ENCODE data around the gene RPRD2. TPM values are rescaled to one million over a fixed set of nuclear protein-coding genes. Genes with fewer than 3 reads are reported as not detected.
A peak's percentile ranks its signal among the peaks of the same experiment; 100 is the strongest.

The RPRD2 gene
- total RNA-seq, 1 donor from 2014 or later = 26.0 TPM

- Histone ChIP-seq H3K4me1 (ENCODE audit: insufficient read depth, low read length) (no peaks in the 10 kb centered on the region), H4K20me1 (ENCODE audit: insufficient read depth, low read length) (no peaks in the 10 kb centered on the region), H3K9ac (ENCODE audit: low read length) (no peak overlapping the region), H3K4me3 (ENCODE audit: insufficient read depth, low read depth, low read length) (no peak overlapping the region), H3K79me2 (ENCODE audit: insufficient read depth, low read length) (no peaks in the 10 kb centered on the region), H3K27me3 (ENCODE audit: insufficient read depth, low read length) (no peaks in the 10 kb centered on the region), H2AFZ (ENCODE audit: low read depth, low read length) (no peak overlapping the region), H3K4me2 (ENCODE audit: low read length) (no peak overlapping the region), H3K9me3 (ENCODE audit: insufficient read depth, low read depth, low read length) (no peaks in the 10 kb centered on the region), H3K36me3 (ENCODE audit: insufficient read depth, low read length) (peaks cover 5% of the 10 kb centered on the region), H3K27ac (ENCODE audit: low read depth, low read length) (no peak overlapping the region)
- TF ChIP-seq EZH2 (IDR thresholded peaks at IDR 0.05; ENCODE audit: insufficient read depth, low read length) = no peak
- no peak for TF ChIP-seq CTCF (IDR thresholded peaks at IDR 0.05; ENCODE audit: insufficient read depth, low read depth, low read length)
- no peaks in the 10 kb centered on the region for H3K27me3 Mint-ChIP-seq (ENCODE audit: low read depth, unreplicated experiment)
- H3K27ac Mint-ChIP-seq (ENCODE audit: unreplicated experiment) = no peak overlapping the region
- DNase-seq (ENCODE audit: low read depth) = no peak
- FAIRE-seq = no peak
- H3K4me3 Mint-ChIP-seq (ENCODE audit: unreplicated experiment) = no peak overlapping the region
- H3K36me3 Mint-ChIP-seq (ENCODE audit: low read depth, unreplicated experiment) = peaks cover 14% of the 10 kb centered on the region
- H3K4me1 Mint-ChIP-seq (ENCODE audit: low read depth, unreplicated experiment) = peaks cover 4% of the 10 kb centered on the region
- no peaks in the 10 kb centered on the region for H3K9me3 Mint-ChIP-seq (ENCODE audit: unreplicated experiment)
Observed at GRCh38 chr1:150456146-150456647, 92.2 kb downstream of the RPRD2 start.

- TF ChIP-seq EZH2 (IDR thresholded peaks at IDR 0.05; ENCODE audit: insufficient read depth, low read length) = no peak
- peak; percentile 78 for TF ChIP-seq CTCF (IDR thresholded peaks at IDR 0.05; ENCODE audit: insufficient read depth, low read depth, low read length)
- peaks cover 2% of the 10 kb centered on the region for H4K20me1 ChIP-seq (ENCODE audit: insufficient read depth, low read length)
- H3K27ac ChIP-seq (ENCODE audit: low read depth, low read length) = no peak overlapping the region
- FAIRE-seq (no peak), DNase-seq (ENCODE audit: low read depth) (peak; percentile 20)
- no peaks in the 10 kb centered on the region for H3K4me1 ChIP-seq (ENCODE audit: insufficient read depth, low read length)
- Mint-ChIP-seq H3K27me3 (ENCODE audit: low read depth, unreplicated experiment) (no peaks in the 10 kb centered on the region), H3K36me3 (ENCODE audit: low read depth, unreplicated experiment) (peaks cover 3% of the 10 kb centered on the region), H3K4me1 (ENCODE audit: low read depth, unreplicated experiment) (no peaks in the 10 kb centered on the region), H3K9me3 (ENCODE audit: unreplicated experiment) (no peaks in the 10 kb centered on the region), H3K27ac (ENCODE audit: unreplicated experiment) (no peak overlapping the region), H3K4me3 (ENCODE audit: unreplicated experiment) (no peak overlapping the region)
- H3K36me3 ChIP-seq (ENCODE audit: insufficient read depth, low read length) = peaks cover 3% of the 10 kb centered on the region
- no peak overlapping the region for H3K4me2 ChIP-seq (ENCODE audit: low read length)
- no peak overlapping the region for H3K4me3 ChIP-seq (ENCODE audit: insufficient read depth, low read depth, low read length)
- H2AFZ ChIP-seq (ENCODE audit: low read depth, low read length) = no peak overlapping the region
- no peaks in the 10 kb centered on the region for H3K9me3 ChIP-seq (ENCODE audit: insufficient read depth, low read depth, low read length)
- H3K27me3 ChIP-seq (ENCODE audit: insufficient read depth, low read length) = no peaks in the 10 kb centered on the region
- no peak overlapping the region for H3K9ac ChIP-seq (ENCODE audit: low read length)
- no peaks in the 10 kb centered on the region for H3K79me2 ChIP-seq (ENCODE audit: insufficient read depth, low read length)
Observed at GRCh38 chr1:150464422-150464826, 100.5 kb downstream of the RPRD2 start.

GRCh38 chr1:150466964-150467363, 103.0 kb downstream of the RPRD2 start:
- TF ChIP-seq EZH2 (IDR thresholded peaks at IDR 0.05; ENCODE audit: insufficient read depth, low read length) = no peak
- no peak for TF ChIP-seq CTCF (IDR thresholded peaks at IDR 0.05; ENCODE audit: insufficient read depth, low read depth, low read length)
- Histone ChIP-seq H4K20me1 (ENCODE audit: insufficient read depth, low read length) (peaks cover 2% of the 10 kb centered on the region), H3K4me2 (ENCODE audit: low read length) (no peak overlapping the region), H2AFZ (ENCODE audit: low read depth, low read length) (no peak overlapping the region), H3K27me3 (ENCODE audit: insufficient read depth, low read length) (no peaks in the 10 kb centered on the region), H3K36me3 (ENCODE audit: insufficient read depth, low read length) (peaks cover 20% of the 10 kb centered on the region), H3K79me2 (ENCODE audit: insufficient read depth, low read length) (no peaks in the 10 kb centered on the region), H3K9me3 (ENCODE audit: insufficient read depth, low read depth, low read length) (no peaks in the 10 kb centered on the region), H3K4me1 (ENCODE audit: insufficient read depth, low read length) (no peaks in the 10 kb centered on the region), H3K27ac (ENCODE audit: low read depth, low read length) (no peak overlapping the region), H3K4me3 (ENCODE audit: insufficient read depth, low read depth, low read length) (no peak overlapping the region), H3K9ac (ENCODE audit: low read length) (no peak overlapping the region)
- H3K4me1 Mint-ChIP-seq (ENCODE audit: low read depth, unreplicated experiment) = no peaks in the 10 kb centered on the region
- peaks cover 14% of the 10 kb centered on the region for H3K36me3 Mint-ChIP-seq (ENCODE audit: low read depth, unreplicated experiment)
- no peak for DNase-seq (ENCODE audit: low read depth)
- no peaks in the 10 kb centered on the region for H3K27me3 Mint-ChIP-seq (ENCODE audit: low read depth, unreplicated experiment)
- H3K4me3 Mint-ChIP-seq (ENCODE audit: unreplicated experiment) = no peak overlapping the region
- H3K27ac Mint-ChIP-seq (ENCODE audit: unreplicated experiment) = no peak overlapping the region
- H3K9me3 Mint-ChIP-seq (ENCODE audit: unreplicated experiment) = no peaks in the 10 kb centered on the region
- FAIRE-seq = no peak

All from astrocyte (in vitro differentiated cells and primary cell).